Gastrocnemius medialis (tissue), 4 donors: ENCODE results near the gene MAP3K7CL. TPM values are rescaled to one million over a fixed set of nuclear protein-coding genes. Genes with fewer than 3 reads are reported as not detected.

Experiments used
- ATAC-seq, 2 donors: fragments of 150-250 bp; one replicate each; pipeline ENCODE4 v1.9.1; 2016
- DNase-seq, 2 donors: peaks; one replicate each; pipeline ENCODE4 v3.0.0-alpha.2; 2019
- H3K27ac ChIP-seq, 4 donors: fragments of 200-600 bp; sonication (generic); 1 replicate in 1 of 4; 2 replicates in 3 of 4; pipeline ENCODE4 v1.5.1; 2016 to 2018; ENCODE audit warnings: mild to moderate bottlenecking in 2 of 4, moderate library complexity in 1 of 4
- H3K27me3 ChIP-seq, 3 donors: fragments of 200-600 bp; sonication (generic) in 2 of 3; 1 replicate in 1 of 3; 2 replicates in 2 of 3; pipeline versions ENCODE4 v1.5.1 to v1.6.0; 2016 to 2019; ENCODE audit warnings: mild to moderate bottlenecking in 1 of 3, moderate library complexity in 1 of 3
- H3K36me3 ChIP-seq, 2 donors: fragments of 200-600 bp; sonication (generic) in 1 of 2; one replicate each; pipeline ENCODE4 v1.5.1; 2017 to 2018
- H3K4me1 ChIP-seq, 2 donors: fragments of 200-600 bp; sonication (generic) in 1 of 2; one replicate each; pipeline ENCODE4 v1.5.1; 2016 to 2017; ENCODE audit warnings: mild to moderate bottlenecking in 2 of 2
- H3K4me3 ChIP-seq, 4 donors: fragments of 200-600 bp; sonication (generic) in 3 of 4; 1 replicate in 1 of 4; 2 replicates in 3 of 4; pipeline ENCODE4 v1.5.1; 2016 to 2019; ENCODE audit warnings: mild to moderate bottlenecking in 2 of 4
- H3K9me3 ChIP-seq, 3 donors: fragments of 200-600 bp; sonication (generic) in 2 of 3; 1 replicate in 1 of 3; 2 replicates in 2 of 3; pipeline ENCODE4 v1.5.1; 2016 to 2019
- POLR2A ChIP-seq, 2 donors: fragments of 450-650 bp; IDR thresholded peaks; one replicate each; pipeline ENCODE4 v1.6.1; 2017; ENCODE audit warnings: antibody characterized with exemption in 2 of 2, mild to moderate bottlenecking in 2 of 2, moderate library complexity in 2 of 2
- in situ Hi-C, 4 donors: fragments of 200-750 bp; cut with MboI; loops; one replicate each; pipeline versions ENCODE4 v1.15.0 to v1.8.0; 2017; ENCODE audit warnings: low sequenced_read_pairs in 4 of 4
- intact Hi-C: fragments of 100-400 bp; cut with DNase I; formaldehyde crosslinking; loops from one replicate; pipeline ENCODE4 v1.15.1; 2023; ENCODE audit warnings: low total_unique reads
- total RNA-seq, 4 donors: library from RNA; depleted of rRNA; stranded (reverse); fragments of >200 nt; gene quantifications; one replicate each; pipeline versions ENCODE4 v1.1.0 to v1.2.3, GENCODE V29; 2016
- TF ChIP-seq, protein P1 (sequence below), 5 experiments: fragments of 450-650 bp in 3 of 5; fragments of 200-600 bp in 2 of 5; sonication (generic) in 2 of 5; IDR thresholded peaks in 4 of 5; conservative IDR thresholded peaks in 1 of 5; 1 replicate in 4 of 5; 2 replicates in 1 of 5; pipeline ENCODE4 v1.5.1; 2016 to 2019; ENCODE audit warnings: antibody characterized with exemption in 5 of 5, mild to moderate bottlenecking in 3 of 5, moderate library complexity in 3 of 5

Gene MAP3K7CL, protein sequence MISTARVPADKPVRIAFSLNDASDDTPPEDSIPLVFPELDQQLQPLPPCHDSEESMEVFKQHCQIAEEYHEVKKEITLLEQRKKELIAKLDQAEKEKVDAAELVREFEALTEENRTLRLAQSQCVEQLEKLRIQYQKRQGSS
- total RNA-seq = 10 to 100 TPM in 2 of 4 donors, 1 to 10 TPM in 1, not detected in 1; 4.3 to 17.4 (median 15.5) TPM

DNA sequence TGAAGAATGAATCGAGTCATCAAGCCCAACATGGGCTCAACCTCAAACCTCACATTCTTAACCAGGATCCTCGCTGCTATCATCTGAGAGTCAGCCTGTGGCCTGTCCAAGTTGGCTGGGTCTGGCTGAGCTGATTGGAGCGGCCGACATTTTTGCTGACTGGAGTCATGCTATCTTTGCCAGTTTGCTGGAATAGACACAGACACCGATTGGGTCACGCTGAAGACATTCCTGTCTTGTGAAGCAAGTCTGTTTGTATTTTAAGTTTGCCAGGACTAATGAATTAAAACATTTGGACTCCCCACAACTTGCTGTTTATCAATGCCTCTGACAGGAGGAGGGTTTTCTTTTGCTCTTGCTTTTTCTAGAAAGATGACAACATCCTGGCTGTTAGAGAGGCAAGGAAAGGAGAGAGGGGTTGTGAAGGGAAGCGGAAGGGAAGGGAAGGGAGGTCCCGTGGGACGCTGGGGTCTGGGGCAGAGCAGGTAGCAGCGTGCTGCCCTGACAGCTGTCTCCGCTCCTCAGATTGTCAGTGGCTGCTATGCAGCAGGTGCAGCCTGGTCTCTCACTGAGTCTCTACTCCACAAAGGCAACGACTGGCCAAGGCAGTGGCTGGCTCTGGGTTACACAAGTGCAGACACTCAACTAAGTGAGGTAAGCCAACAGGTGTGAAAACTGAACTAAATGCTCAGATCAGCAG, at the start of gene MAP3K7CL:
Gene MAP3K7CL, plus strand, starts transcription at position 375 of the 700 bp plus-strand sequence. CDS start 2,701 bp downstream, outside the sequence.
- in situ Hi-C loops (no loop called here), intact Hi-C loops (loop anchor here (1.0 kb wide), 1 partner anchor 15 kb away; no protein-coding TSS in a partner anchor)
- Histone ChIP-seq H3K27me3 (no peaks in the 10 kb centered on the region), H3K4me3 (peak within 1 kb of the TSS; percentile 1 to 49 (median 26)), H3K36me3 (no peaks in the 10 kb centered on the region), H3K4me1 (peaks cover 11 to 12% of the 10 kb centered on the region in 2 donors), H3K27ac (peak within 1 kb of the TSS; percentile 84 to 91 (median 90)), H3K9me3 (no peaks in the 10 kb centered on the region)
- peak; percentile 81 to 88 for DNase-seq
- ATAC-seq = peak; percentile 93 to 96
- no peak for TF ChIP-seq POLR2A (IDR thresholded peaks at IDR 0.05)
- TF ChIP-seq, protein P1, sequence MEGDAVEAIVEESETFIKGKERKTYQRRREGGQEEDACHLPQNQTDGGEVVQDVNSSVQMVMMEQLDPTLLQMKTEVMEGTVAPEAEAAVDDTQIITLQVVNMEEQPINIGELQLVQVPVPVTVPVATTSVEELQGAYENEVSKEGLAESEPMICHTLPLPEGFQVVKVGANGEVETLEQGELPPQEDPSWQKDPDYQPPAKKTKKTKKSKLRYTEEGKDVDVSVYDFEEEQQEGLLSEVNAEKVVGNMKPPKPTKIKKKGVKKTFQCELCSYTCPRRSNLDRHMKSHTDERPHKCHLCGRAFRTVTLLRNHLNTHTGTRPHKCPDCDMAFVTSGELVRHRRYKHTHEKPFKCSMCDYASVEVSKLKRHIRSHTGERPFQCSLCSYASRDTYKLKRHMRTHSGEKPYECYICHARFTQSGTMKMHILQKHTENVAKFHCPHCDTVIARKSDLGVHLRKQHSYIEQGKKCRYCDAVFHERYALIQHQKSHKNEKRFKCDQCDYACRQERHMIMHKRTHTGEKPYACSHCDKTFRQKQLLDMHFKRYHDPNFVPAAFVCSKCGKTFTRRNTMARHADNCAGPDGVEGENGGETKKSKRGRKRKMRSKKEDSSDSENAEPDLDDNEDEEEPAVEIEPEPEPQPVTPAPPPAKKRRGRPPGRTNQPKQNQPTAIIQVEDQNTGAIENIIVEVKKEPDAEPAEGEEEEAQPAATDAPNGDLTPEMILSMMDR (IDR thresholded peaks at IDR 0.05 in 4 of 5, conservative IDR thresholded peaks at IDR 0.05 in 1 of 5) = no peak

DNA sequence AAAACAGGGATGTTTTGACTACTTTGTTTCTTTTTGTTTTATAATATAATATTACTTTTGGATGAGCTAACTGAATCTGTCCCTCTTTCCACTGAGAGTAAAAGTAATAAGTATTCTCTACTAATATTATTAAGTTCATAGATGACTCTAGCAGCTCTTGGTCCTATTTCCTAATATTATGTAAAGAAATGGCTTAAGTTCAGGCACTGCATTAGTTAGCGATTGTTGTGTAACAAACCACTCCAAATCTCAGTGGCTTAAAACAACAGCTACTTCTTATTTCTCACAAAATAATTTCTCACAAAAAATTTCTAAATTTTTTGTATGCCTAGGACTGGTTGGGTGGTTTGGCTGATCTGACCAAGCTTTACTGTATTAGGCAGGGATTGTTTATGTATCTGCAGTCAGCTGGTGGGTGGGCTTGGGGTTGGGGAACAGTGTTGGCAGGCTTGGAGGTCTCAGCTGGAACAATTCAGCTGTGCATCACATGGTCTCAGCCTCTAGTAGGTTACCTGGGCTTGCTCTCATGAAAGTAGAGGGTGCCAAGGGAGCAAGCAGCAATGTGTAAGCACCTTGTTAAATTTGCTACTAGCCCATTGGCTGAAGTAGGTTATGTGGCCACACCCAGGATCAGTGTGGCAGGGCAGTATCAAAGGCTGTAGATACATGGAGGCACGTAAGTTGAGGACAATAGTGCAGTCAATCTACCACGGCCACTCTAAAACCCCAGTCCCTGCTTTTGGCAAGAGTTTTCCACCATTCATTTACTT, 48.2 kb upstream of the MAP3K7CL start:
- no peaks in the 10 kb centered on the region for H3K36me3 ChIP-seq
- H3K4me3 ChIP-seq = no peak overlapping the region
- ATAC-seq (no peak), DNase-seq (no peak)
- intact Hi-C loops (no loop called here), in situ Hi-C loops (loop anchor here in 2 of 4 donors (10.0 to 25.0 kb wide), 2 partner anchors 205 to 213 kb away; partner anchors contain the start of gene BACH1 (in 2 of the 2))
- TF ChIP-seq, protein P1 (IDR thresholded peaks at IDR 0.05 in 4 of 5, conservative IDR thresholded peaks at IDR 0.05 in 1 of 5) = no peak
- TF ChIP-seq POLR2A (IDR thresholded peaks at IDR 0.05) = no peak
- H3K9me3 ChIP-seq = no peaks in the 10 kb centered on the region
- no peaks in the 10 kb centered on the region for H3K4me1 ChIP-seq
- H3K27me3 ChIP-seq = no peaks in the 10 kb centered on the region
- no peak overlapping the region for H3K27ac ChIP-seq

DNA sequence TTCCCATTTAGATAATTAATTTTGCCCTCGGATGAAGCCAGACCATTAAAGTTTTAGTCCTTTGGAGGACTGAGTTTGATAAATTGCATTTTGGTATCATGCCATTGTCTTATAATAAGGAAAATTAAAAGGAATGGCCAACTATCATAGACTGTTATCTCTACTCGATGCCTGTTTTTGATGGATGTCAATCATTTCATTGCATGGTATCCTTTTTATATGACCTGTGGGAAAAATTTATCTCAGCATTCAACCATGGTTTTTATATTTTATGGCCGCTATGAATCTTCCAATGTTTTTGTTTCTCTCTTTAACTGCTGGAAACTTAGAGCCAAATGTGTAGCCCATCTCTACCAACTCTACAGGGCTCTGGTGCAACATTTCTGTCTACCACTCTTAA, 47.1 kb upstream of the MAP3K7CL start:
- Histone ChIP-seq H3K9me3 (no peaks in the 10 kb centered on the region), H3K4me3 (no peak overlapping the region), H3K27me3 (no peaks in the 10 kb centered on the region), H3K36me3 (no peaks in the 10 kb centered on the region), H3K4me1 (no peaks in the 10 kb centered on the region), H3K27ac (no peak overlapping the region)
- intact Hi-C loops (no loop called here), in situ Hi-C loops (loop anchor here in 2 of 4 donors (10.0 to 25.0 kb wide), 2 partner anchors 204 to 211 kb away; partner anchors contain the start of gene BACH1 (in 2 of the 2))
- no peak for TF ChIP-seq POLR2A (IDR thresholded peaks at IDR 0.05)
- TF ChIP-seq, protein P1 (IDR thresholded peaks at IDR 0.05 in 4 of 5, conservative IDR thresholded peaks at IDR 0.05 in 1 of 5) = no peak
- DNase-seq (no peak), ATAC-seq (no peak)

DNA sequence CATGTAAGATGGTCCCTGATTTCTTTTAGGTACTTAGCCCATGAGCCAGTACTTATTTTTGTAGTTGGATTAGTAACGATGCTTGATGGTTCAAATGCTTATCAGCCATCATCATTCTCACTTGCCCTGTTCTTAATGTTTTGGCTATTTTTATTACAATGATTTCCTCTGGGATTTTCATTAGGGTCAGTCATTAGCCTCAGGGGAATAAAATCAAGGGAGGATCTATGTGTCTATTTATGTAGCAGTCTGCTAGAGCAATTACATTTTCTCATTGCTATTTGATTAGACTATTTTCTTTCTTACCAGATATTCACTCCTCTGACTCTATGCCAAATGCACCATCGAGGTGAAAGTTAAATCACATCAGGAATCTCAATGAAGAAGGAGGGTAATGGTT, 46.1 kb upstream of the MAP3K7CL start:
- in situ Hi-C loops (loop anchor here in 2 of 4 donors (10.0 to 25.0 kb wide), 2 partner anchors 203 to 210 kb away; partner anchors contain the start of gene BACH1 (in 2 of the 2)), intact Hi-C loops (no loop called here)
- no peak for ATAC-seq

More for the DNA sequence above, 46.1 kb upstream of the MAP3K7CL start:
- Histone ChIP-seq H3K36me3 (no peaks in the 10 kb centered on the region), H3K27ac (no peak overlapping the region), H3K27me3 (no peaks in the 10 kb centered on the region), H3K9me3 (no peaks in the 10 kb centered on the region), H3K4me1 (no peaks in the 10 kb centered on the region), H3K4me3 (no peak overlapping the region)
- TF ChIP-seq POLR2A (IDR thresholded peaks at IDR 0.05) = no peak
- TF ChIP-seq, protein P1 (IDR thresholded peaks at IDR 0.05 in 4 of 5, conservative IDR thresholded peaks at IDR 0.05 in 1 of 5) = no peak
- DNase-seq = no peak
